ENCODE measurements around the gene ARSB.
"Not testable (repeated sequence)": the region's sequence is repeated elsewhere in the genome, so short reads cannot be mapped to it uniquely, and the experiment has no call there.

Gene ARSB

GRCh38 chr5:78912085-78912771 is 72.9 kb downstream of the ARSB start:
- TF ChIP-seq CTCF (IDR thresholded peaks at IDR 0.05; ENCODE audit: extremely low read depth, insufficient read depth, missing control alignments), result no peak
- in situ Hi-C loops (cut with MboI; ENCODE audit: low pct_unique_long_range_greater_than_20kb, low sequenced_read_pairs, unreplicated experiment), result no loop called here
- no peak for DNase-seq (ENCODE audit: low spot score)

GRCh38 chr5:78909224-78909983 is 75.7 kb downstream of the ARSB start:
- in situ Hi-C loops (cut with MboI; ENCODE audit: low pct_unique_long_range_greater_than_20kb, low sequenced_read_pairs, unreplicated experiment); DNase-seq (ENCODE audit: low spot score): not testable (repeated sequence)

GRCh38 chr5:78908173-78909061 is 76.7 kb downstream of the ARSB start:
- TF ChIP-seq CTCF (IDR thresholded peaks at IDR 0.05; ENCODE audit: extremely low read depth, insufficient read depth, missing control alignments), result no peak
- in situ Hi-C loops (cut with MboI; ENCODE audit: low pct_unique_long_range_greater_than_20kb, low sequenced_read_pairs, unreplicated experiment), result no loop called here
- DNase-seq (ENCODE audit: low spot score), result no peak

- peak; percentile 13 for DNase-seq (ENCODE audit: low spot score)
- TF ChIP-seq CTCF (IDR thresholded peaks at IDR 0.05; ENCODE audit: extremely low read depth, insufficient read depth, missing control alignments), result no peak
- in situ Hi-C loops (cut with MboI; ENCODE audit: low pct_unique_long_range_greater_than_20kb, low sequenced_read_pairs, unreplicated experiment), result no loop called here
Observed at GRCh38 chr5:78907255-78907891, 77.7 kb downstream of the ARSB start.

- peak; percentile 36 for DNase-seq (ENCODE audit: low spot score)
- in situ Hi-C loops (cut with MboI; ENCODE audit: low pct_unique_long_range_greater_than_20kb, low sequenced_read_pairs, unreplicated experiment), result no loop called here
- TF ChIP-seq CTCF (IDR thresholded peaks at IDR 0.05; ENCODE audit: extremely low read depth, insufficient read depth, missing control alignments), result no peak
Observed at GRCh38 chr5:78905084-78905938, 79.8 kb downstream of the ARSB start.

GRCh38 chr5:78903861-78904260 is 81.2 kb downstream of the ARSB start:
- in situ Hi-C loops (cut with MboI; ENCODE audit: low pct_unique_long_range_greater_than_20kb, low sequenced_read_pairs, unreplicated experiment), result no loop called here
- no peak for TF ChIP-seq CTCF (IDR thresholded peaks at IDR 0.05; ENCODE audit: extremely low read depth, insufficient read depth, missing control alignments)

More at GRCh38 chr5:78903861-78904260, 81.2 kb downstream of the ARSB start:
- no peak for DNase-seq (ENCODE audit: low spot score)
